Natural killer cell (primary cell): ENCODE measurements around the gene CARMIL1. TPM values are rescaled to one million over a fixed set of nuclear protein-coding genes. Genes with fewer than 3 reads are reported as not detected.

Source experiments
- ATAC-seq, 3 donors: fragments of 150-1000 bp in 2 of 3; fragments of 200-7000 bp in 1 of 3; cut with Tn5 transposase; 1 replicate in 1 of 3; 2 replicates in 2 of 3; pipeline ENCODE4 v1.10.0; 2021; ENCODE audit warnings: mild to moderate bottlenecking in 2 of 3, moderate library complexity in 2 of 3
- DNase-seq, 2 donors: peaks; one replicate each; pipeline versions ENCODE4 v3.0.0 to v3.0.0-alpha.2; 2013 to 2021; ENCODE audit warnings: mixed read lengths in 1 of 2
- H3K27ac ChIP-seq: one replicate; pipeline ENCODE4 v1.5.1; 2013; ENCODE audit warnings: mild to moderate bottlenecking, low read length
- H3K27me3 ChIP-seq: one replicate; pipeline ENCODE4 v1.6.1; 2013; ENCODE audit warnings: low read length; ENCODE audit not compliant: control insufficient read depth, insufficient read depth
- H3K36me3 ChIP-seq: one replicate; pipeline ENCODE4 v1.6.1; 2013; ENCODE audit warnings: low read length; ENCODE audit not compliant: control insufficient read depth, insufficient read depth
- H3K4me1 ChIP-seq: one replicate; pipeline ENCODE4 v1.6.1; 2013; ENCODE audit warnings: low read length; ENCODE audit not compliant: control insufficient read depth, insufficient read depth
- H3K4me3 ChIP-seq: one replicate; pipeline ENCODE4 v1.5.1; 2013; ENCODE audit warnings: low read length
- H3K9me3 ChIP-seq: one replicate; pipeline ENCODE4 v1.6.1; 2013; ENCODE audit warnings: low read length; ENCODE audit not compliant: control insufficient read depth, insufficient read depth
- H3K27ac Mint-ChIP-seq, 2 donors: one replicate each; pipeline ENCODE4 v1.8.0; 2022; ENCODE audit warnings: mild to moderate bottlenecking in 2 of 2, mixed read lengths in 2 of 2, moderate library complexity in 1 of 2
- H3K27me3 Mint-ChIP-seq, 2 donors: one replicate each; pipeline ENCODE4 v1.8.0; 2022; ENCODE audit warnings: low read depth in 2 of 2, mixed read lengths in 2 of 2
- H3K36me3 Mint-ChIP-seq: one replicate; pipeline ENCODE4 v1.8.0; 2022; ENCODE audit warnings: mixed read lengths
- H3K4me1 Mint-ChIP-seq, 2 donors: one replicate each; pipeline ENCODE4 v1.8.0; 2022; ENCODE audit warnings: mixed read lengths in 2 of 2
- H3K4me3 Mint-ChIP-seq: one replicate; pipeline ENCODE4 v1.8.0; 2022; ENCODE audit warnings: mild to moderate bottlenecking, moderate library complexity, mixed read lengths
- H3K9me3 Mint-ChIP-seq, 2 donors: one replicate each; pipeline ENCODE4 v1.8.0; 2022; ENCODE audit warnings: mixed read lengths in 2 of 2
- WGBS: methylation state at CpG from one replicate; pipeline ENCODE4 v1.1.7; 2013; ENCODE audit warnings: missing lambda C conversion rate; ENCODE audit not compliant: insufficient coverage; 5-methylcytosine and 5-hydroxymethylcytosine counted together
- intact Hi-C: fragments of 100-400 bp; cut with micrococcal nuclease; formaldehyde crosslinking; loops from one replicate; pipeline ENCODE4 v1.14.2; 2022
- total RNA-seq, 4 donors: library from RNA; stranded (reverse); fragments of 120-200 nt in 1 of 4; gene quantifications; one replicate each; pipeline versions ENCODE4 v1.2.3 to v1.2.4, GENCODE V29; 2013 to 2022
- TF ChIP-seq, protein P1 (sequence below): fragments of 200-600 bp; IDR thresholded peaks from one replicate; pipeline ENCODE4 v1.8.0; 2022; ENCODE audit warnings: antibody characterized with exemption

CARMIL1 gene
- total RNA-seq, 3 donors from 2014 or later (not counting 1 experiment from before 2014, with no cell fraction given) = 0.25 to 1.1 (median 0.35) TPM

DNA sequence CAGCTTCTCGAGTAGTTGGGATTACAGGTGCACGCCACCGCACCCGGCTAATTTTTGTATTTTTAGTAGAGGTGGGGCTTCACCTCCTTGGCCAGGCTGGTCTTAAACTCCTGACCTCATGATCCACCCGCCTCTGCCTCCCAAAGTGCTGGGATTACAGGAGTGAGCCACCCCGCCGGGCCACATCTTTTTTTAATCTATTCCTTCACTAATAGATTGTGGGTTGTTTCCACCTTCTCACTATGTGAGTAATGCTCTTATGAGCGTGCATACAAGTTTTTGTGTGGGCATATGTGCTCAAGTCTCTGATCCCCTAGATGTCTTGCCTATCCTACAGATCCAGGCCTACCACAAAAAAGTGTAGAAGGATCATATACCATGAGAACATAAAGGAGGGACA is 30.7 kb downstream of the CARMIL1 start:
- TF ChIP-seq, protein P1, sequence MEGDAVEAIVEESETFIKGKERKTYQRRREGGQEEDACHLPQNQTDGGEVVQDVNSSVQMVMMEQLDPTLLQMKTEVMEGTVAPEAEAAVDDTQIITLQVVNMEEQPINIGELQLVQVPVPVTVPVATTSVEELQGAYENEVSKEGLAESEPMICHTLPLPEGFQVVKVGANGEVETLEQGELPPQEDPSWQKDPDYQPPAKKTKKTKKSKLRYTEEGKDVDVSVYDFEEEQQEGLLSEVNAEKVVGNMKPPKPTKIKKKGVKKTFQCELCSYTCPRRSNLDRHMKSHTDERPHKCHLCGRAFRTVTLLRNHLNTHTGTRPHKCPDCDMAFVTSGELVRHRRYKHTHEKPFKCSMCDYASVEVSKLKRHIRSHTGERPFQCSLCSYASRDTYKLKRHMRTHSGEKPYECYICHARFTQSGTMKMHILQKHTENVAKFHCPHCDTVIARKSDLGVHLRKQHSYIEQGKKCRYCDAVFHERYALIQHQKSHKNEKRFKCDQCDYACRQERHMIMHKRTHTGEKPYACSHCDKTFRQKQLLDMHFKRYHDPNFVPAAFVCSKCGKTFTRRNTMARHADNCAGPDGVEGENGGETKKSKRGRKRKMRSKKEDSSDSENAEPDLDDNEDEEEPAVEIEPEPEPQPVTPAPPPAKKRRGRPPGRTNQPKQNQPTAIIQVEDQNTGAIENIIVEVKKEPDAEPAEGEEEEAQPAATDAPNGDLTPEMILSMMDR = no peak
- H3K4me3 ChIP-seq = no peak overlapping the region
- Mint-ChIP-seq H3K4me1 (no peaks in the 10 kb centered on the region), H3K27me3 (peaks cover 2 to 11% of the 10 kb centered on the region in 2 donors), H3K27ac (no peak overlapping the region), H3K36me3 (no peaks in the 10 kb centered on the region), H3K4me3 (no peak overlapping the region), H3K9me3 (no peaks in the 10 kb centered on the region)
- H3K27ac ChIP-seq = no peak overlapping the region
- no peaks in the 10 kb centered on the region for H3K27me3 ChIP-seq
- DNase-seq (no peak), ATAC-seq (no peak)
- no peaks in the 10 kb centered on the region for H3K36me3 ChIP-seq
- no peaks in the 10 kb centered on the region for H3K4me1 ChIP-seq
- intact Hi-C loops = no loop called here
- no peaks in the 10 kb centered on the region for H3K9me3 ChIP-seq
- WGBS = 83% methylated on average over 3 of the region's 8 CpGs

DNA sequence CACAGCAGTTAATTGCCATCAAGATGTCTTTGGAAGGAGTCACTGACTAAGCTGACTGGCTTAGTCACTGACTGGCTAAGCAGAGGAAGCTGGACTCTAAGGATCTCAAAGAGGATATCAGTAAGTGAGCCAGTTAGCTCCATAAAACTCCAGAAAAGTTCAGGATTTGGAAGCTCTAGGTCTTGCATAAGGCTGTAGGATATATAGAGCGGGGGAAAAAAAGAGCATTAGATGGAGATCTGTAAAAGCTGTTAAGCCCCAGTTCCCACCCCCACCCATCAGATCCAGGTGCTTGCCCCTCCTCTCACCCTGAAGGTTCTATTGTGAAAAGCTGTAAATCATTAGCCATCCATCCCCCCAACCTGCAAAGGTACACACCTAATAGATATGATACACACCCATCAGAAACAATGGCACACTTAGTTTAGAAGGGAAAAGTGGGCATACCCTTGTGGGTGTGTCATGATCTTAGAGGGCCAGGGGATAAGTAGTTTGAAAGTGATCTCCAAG is 32.2 kb downstream of the CARMIL1 start:
- no peak for ATAC-seq
- Mint-ChIP-seq H3K9me3 (no peaks in the 10 kb centered on the region), H3K4me1 (no peaks in the 10 kb centered on the region), H3K27ac (no peak overlapping the region), H3K4me3 (no peak overlapping the region), H3K36me3 (no peaks in the 10 kb centered on the region), H3K27me3 (peaks cover 2 to 7% of the 10 kb centered on the region in 2 donors)
- Histone ChIP-seq H3K36me3 (no peaks in the 10 kb centered on the region), H3K4me3 (no peak overlapping the region), H3K27ac (no peak overlapping the region), H3K4me1 (no peaks in the 10 kb centered on the region), H3K27me3 (no peaks in the 10 kb centered on the region), H3K9me3 (no peaks in the 10 kb centered on the region)
- TF ChIP-seq, protein P1 = no peak
- DNase-seq = no peak
- no CpG with 5 or more reads among the region's 1 CpG for WGBS
- intact Hi-C loops = no loop called here

DNA sequence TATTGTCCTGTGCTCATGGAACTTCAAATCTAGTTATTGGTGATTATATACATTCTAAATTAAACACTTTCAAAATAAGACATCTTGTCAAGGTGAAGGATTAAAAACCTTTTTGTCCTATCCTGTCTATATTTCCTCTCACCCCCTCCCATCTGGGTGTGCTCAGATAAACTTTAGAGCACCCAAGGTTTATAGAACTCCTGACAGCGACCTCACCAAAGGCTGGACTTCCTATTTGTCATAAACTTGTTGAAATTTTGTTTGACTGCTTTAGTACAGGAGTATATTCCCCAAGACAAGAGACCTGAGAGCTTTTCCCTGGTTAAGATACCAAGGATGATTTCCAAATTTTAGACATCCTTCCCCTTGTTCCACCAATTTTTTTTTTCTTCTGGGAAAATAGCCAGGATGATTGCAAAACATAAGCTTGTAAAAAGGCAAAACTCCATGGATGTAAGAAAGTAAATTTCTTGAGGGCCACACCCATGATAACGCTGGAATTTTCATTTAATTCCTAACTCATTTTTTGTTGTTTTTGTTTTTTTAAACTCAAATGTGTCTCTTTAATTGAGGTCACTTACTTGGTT is 33.0 kb downstream of the CARMIL1 start:
- Mint-ChIP-seq H3K4me3 (no peak overlapping the region), H3K9me3 (no peaks in the 10 kb centered on the region), H3K36me3 (no peaks in the 10 kb centered on the region), H3K27ac (no peak overlapping the region), H3K27me3 (peaks cover 2 to 7% of the 10 kb centered on the region in 2 donors), H3K4me1 (no peaks in the 10 kb centered on the region)
- no peaks in the 10 kb centered on the region for H3K36me3 ChIP-seq
- ATAC-seq = no peak
- WGBS = 70% methylated on average over 2 of the region's 2 CpGs
- no peaks in the 10 kb centered on the region for H3K27me3 ChIP-seq
- H3K4me3 ChIP-seq = no peak overlapping the region
- H3K27ac ChIP-seq = no peak overlapping the region
- no peak for DNase-seq
- H3K4me1 ChIP-seq = no peaks in the 10 kb centered on the region
- intact Hi-C loops = no loop called here
- H3K9me3 ChIP-seq = no peaks in the 10 kb centered on the region
- TF ChIP-seq, protein P1 = no peak

DNA sequence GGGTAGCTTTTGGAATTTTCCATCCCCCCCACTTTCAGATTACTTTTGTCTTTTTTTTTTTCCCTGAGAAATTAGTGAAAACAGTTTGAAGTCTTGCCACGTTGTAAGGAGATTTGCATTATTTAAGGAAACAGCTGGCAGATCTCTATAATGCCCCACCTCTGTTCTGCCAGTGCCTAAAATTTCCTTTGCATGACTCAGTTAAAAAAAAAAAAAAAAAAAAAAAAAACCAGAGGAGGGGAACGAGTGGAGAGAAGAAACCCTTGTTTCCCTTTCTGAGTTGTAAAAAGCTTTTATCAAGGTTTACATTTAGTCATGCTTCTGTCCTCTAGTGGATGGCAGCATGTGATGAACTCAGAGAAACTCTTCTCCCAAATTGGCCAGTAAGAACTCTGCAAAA is 33.5 kb downstream of the CARMIL1 start:
- ATAC-seq (no peak), DNase-seq (no peak)
- H3K4me1 ChIP-seq = no peaks in the 10 kb centered on the region
- WGBS = 0% methylated on average over 1 of the region's 2 CpGs
- no peak overlapping the region for H3K27ac ChIP-seq
- H3K4me1 Mint-ChIP-seq = no peaks in the 10 kb centered on the region
- no peaks in the 10 kb centered on the region for H3K36me3 ChIP-seq
- H3K27me3 Mint-ChIP-seq = peaks cover 2 to 7% of the 10 kb centered on the region in 2 donors
- H3K4me3 Mint-ChIP-seq = no peak overlapping the region
- no peaks in the 10 kb centered on the region for H3K36me3 Mint-ChIP-seq
- intact Hi-C loops = no loop called here
- no peak overlapping the region for H3K4me3 ChIP-seq
- no peaks in the 10 kb centered on the region for H3K9me3 Mint-ChIP-seq
- no peak overlapping the region for H3K27ac Mint-ChIP-seq
- TF ChIP-seq, protein P1 = no peak
- H3K27me3 ChIP-seq = no peaks in the 10 kb centered on the region
- H3K9me3 ChIP-seq = no peaks in the 10 kb centered on the region
